K562 (cell line): ENCODE results near the gene GH2. TPM values are rescaled to one million over a fixed set of nuclear protein-coding genes. Genes with fewer than 3 reads are reported as not detected.
A peak's percentile ranks its signal among the peaks of the same experiment; 100 is the strongest.

Experiments used
- ATF7 ChIP-seq: fragments of 450-650 bp; IDR thresholded peaks from 2 replicates; pipeline ENCODE4 v1.7.1; 2014; ENCODE audit warnings: mild to moderate bottlenecking, moderate library complexity
- CEBPZ ChIP-seq: fragments of 150-350 bp; IDR thresholded peaks from 2 replicates; pipeline ENCODE4 v1.6.1; 2014; ENCODE audit warnings: low read depth, mild to moderate bottlenecking, low read length, borderline replicate concordance
- E2F3 ChIP-seq: fragments of 250-450 bp; sonication (Bioruptor Pico); IDR thresholded peaks from 2 replicates; pipeline ENCODE4 v1.4.0; 2020; ENCODE audit warnings: mild to moderate bottlenecking
- ELK1 ChIP-seq: sonication (generic); formaldehyde crosslinking; IDR thresholded peaks from 2 replicates; pipeline ENCODE4 v1.8.1; 2022; ENCODE audit warnings: missing genetic modification reagents
- ESRRA ChIP-seq: fragments of 450-650 bp; IDR thresholded peaks from 2 replicates; pipeline ENCODE4 v1.6.1; 2014; ENCODE audit warnings: low read depth, mild to moderate bottlenecking, moderate library complexity, borderline replicate concordance
- ESRRB ChIP-seq: fragments of 250-450 bp; sonication (Bioruptor Pico); IDR thresholded peaks from 2 replicates; pipeline ENCODE4 v1.5.0; 2020; ENCODE audit warnings: mild to moderate bottlenecking, moderate library complexity, borderline replicate concordance
- HMGXB4 ChIP-seq: sonication (generic); formaldehyde crosslinking; IDR thresholded peaks from 2 replicates; pipeline ENCODE4 v1.8.1; 2023; ENCODE audit warnings: mild to moderate bottlenecking, missing genetic modification reagents
- MAFF ChIP-seq: IDR thresholded peaks from 2 replicates; pipeline ENCODE4 v1.6.1; 2012; ENCODE audit warnings: low read length, improper control_type of control experiment
- NR3C1 ChIP-seq: sonication (generic); formaldehyde crosslinking; IDR thresholded peaks from 2 replicates; pipeline ENCODE4 v1.8.1; 2022; ENCODE audit warnings: missing genetic modification reagents
- PPARD ChIP-seq: fragments of 250-450 bp; sonication (Bioruptor Pico); IDR thresholded peaks from 2 replicates; pipeline ENCODE4 v1.8.0; 2022; ENCODE audit warnings: inconsistent platforms, mild to moderate bottlenecking, moderate library complexity
- RCOR1 ChIP-seq, 2 experiments: IDR thresholded peaks; 2 replicates each; pipeline ENCODE4 v1.6.1; 2012; ENCODE audit warnings: low read depth in 2 of 2, low read length in 2 of 2, borderline replicate concordance in 1 of 2, improper control_type of control experiment in 1 of 2
- SNAPC5 ChIP-seq: fragments of 250-450 bp; sonication (Bioruptor Pico); IDR thresholded peaks from 2 replicates; pipeline ENCODE4 v1.8.0; 2021; ENCODE audit warnings: moderate library complexity, mild to moderate bottlenecking, inconsistent platforms
- SUPT5H ChIP-seq: fragments of 450-650 bp; IDR thresholded peaks from 2 replicates; pipeline ENCODE4 v1.6.1; 2016
- TCF7L2 ChIP-seq: fragments of 150-350 bp; IDR thresholded peaks from 2 replicates; pipeline ENCODE4 v1.6.1; 2016; ENCODE audit warnings: low read depth, mild to moderate bottlenecking, low read length, moderate library complexity
- TRIM28 ChIP-seq: fragments of 450-650 bp; IDR thresholded peaks from 2 replicates; pipeline ENCODE4 v1.6.1; 2017
- ZNF316 ChIP-seq: fragments of 450-650 bp; IDR thresholded peaks from 2 replicates; pipeline ENCODE4 v1.6.1; 2016
- ZNF668 ChIP-seq: fragments of 250-450 bp; sonication (Bioruptor Pico); IDR thresholded peaks from 2 replicates; pipeline ENCODE4 v1.8.0; 2022; ENCODE audit warnings: mild to moderate bottlenecking, inconsistent platforms
- polyA plus RNA-seq, 8 experiments: library from polyadenylated mRNA; depleted of rRNA in 4 of 8; stranded (reverse) in 5 of 8; unstranded in 3 of 8; fragments of >200 nt; fragmentation: Nextera tagmentation in 2 of 8; fragmentation: Illumina TruSeq in 1 of 8; extraction: Ambion mirVana in 2 of 8; extraction: Trizol in 1 of 8; gene quantifications; 2 replicates each; pipeline versions ENCODE4 v1.2.1 to v1.2.3, GENCODE V29; 2011 to 2014; ENCODE audit warnings: inconsistent platforms in 1 of 8, missing spikeins in 1 of 8
- total RNA-seq, 7 experiments: library from RNA; depleted of rRNA in 6 of 7; stranded (reverse); fragments of >200 nt in 6 of 7; fragmentation: Illumina TruSeq in 2 of 7; extraction: Trizol in 2 of 7; gene quantifications; 2 replicates each; pipeline versions ENCODE4 v1.2.1 to v1.2.3, GENCODE V29; 2011 to 2021; ENCODE audit warnings: low replicate concordance in 1 of 7
- TF ChIP-seq, protein P1 (sequence below): fragments of 200-400 bp; formaldehyde crosslinking; IDR thresholded peaks from 2 replicates; pipeline ENCODE4 v1.6.1; 2017; ENCODE audit warnings: mild to moderate bottlenecking, low read depth, low read length, moderate library complexity

Gene GH2
- total and polyA plus RNA-seq, 9 of the 15 experiments (the other 6 are each of a cell fraction or from before 2014, with no cell fraction given): not detected

DNA sequence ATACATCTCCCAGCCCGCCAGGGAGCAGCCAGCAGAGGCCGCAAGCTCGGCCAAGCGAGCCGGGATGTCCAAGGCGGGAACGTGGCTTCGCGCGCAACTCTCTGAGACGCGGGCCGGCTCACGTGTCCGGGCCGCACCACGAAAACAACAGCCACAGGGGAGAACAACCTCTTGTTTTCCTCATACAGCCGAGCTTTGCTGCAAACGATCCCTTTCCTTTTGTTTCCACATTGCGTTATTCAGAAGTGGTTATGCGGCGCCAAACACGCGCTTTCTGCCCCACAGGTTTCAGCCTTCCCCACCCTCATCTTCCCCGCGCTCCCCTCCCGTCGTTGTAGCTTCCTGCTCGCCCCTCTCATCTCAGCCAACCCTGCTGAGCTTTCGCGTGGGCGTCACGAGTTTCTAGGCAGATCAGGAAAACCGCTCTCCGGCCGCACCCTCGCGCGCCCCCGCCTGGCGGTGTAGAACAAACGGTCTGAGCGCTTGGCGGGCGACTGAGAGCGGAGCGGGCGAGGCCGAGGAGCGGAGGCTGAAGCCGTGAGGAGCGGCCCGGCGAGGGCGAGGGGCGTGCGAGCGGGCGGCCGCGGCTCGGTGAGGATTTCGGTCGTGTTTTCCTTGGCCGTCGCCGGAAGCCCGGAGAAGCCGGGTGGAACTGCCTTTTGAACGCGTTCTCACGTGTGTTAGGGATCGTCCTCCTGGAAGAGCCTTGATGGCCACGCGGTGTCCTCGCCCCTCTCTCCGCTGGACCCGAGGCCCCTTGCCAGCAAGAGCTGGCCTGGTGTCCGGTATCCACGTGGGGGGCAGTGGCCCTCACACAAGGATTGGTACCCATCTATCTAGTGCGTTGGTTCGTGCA, 32.7 kb downstream of the GH2 start (continued):
- TF ChIP-seq ESRRB (CRISPR knock-in tag) (no peak), NR3C1 (peak; percentile 96), TCF7L2 (peak; percentile 97), SUPT5H (peak; percentile 17), ATF7 (peak; percentile 100), SNAPC5 (CRISPR knock-in tag) (no peak), MAFF (peak; percentile 52; the same call in 1 of the 2 replicates), ESRRA (peak; percentile 44; the same call in 1 of the 2 replicates), TRIM28 (0 out of 2 replicates have a peak, but pooled peaks have one; percentile 1), RCOR1 (IDR thresholded peaks at IDR 0.05; ENCODE audit: borderline replicate concordance in 1 of 2, low read depth in 2 of 2, low read length in 2 of 2) (peak in 1 of 2 experiments; percentile 56; a peak in 1 of 4 replicates), ZNF668 (peak; percentile 92; the same call in 1 of the 2 replicates), ZNF316 (no peak), CEBPZ (no peak), ELK1 (CRISPR knock-in tag) (no peak), PPARD (no peak), HMGXB4 (CRISPR knock-in tag) (peak; percentile 54; the same call in 1 of the 2 replicates), E2F3 (CRISPR knock-in tag) (peak; percentile 97)
- TF ChIP-seq, protein P1, sequence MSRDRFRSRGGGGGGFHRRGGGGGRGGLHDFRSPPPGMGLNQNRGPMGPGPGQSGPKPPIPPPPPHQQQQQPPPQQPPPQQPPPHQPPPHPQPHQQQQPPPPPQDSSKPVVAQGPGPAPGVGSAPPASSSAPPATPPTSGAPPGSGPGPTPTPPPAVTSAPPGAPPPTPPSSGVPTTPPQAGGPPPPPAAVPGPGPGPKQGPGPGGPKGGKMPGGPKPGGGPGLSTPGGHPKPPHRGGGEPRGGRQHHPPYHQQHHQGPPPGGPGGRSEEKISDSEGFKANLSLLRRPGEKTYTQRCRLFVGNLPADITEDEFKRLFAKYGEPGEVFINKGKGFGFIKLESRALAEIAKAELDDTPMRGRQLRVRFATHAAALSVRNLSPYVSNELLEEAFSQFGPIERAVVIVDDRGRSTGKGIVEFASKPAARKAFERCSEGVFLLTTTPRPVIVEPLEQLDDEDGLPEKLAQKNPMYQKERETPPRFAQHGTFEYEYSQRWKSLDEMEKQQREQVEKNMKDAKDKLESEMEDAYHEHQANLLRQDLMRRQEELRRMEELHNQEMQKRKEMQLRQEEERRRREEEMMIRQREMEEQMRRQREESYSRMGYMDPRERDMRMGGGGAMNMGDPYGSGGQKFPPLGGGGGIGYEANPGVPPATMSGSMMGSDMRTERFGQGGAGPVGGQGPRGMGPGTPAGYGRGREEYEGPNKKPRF: no peak
